ENCODE results near the gene GAB2. TPM values are rescaled to one million over a fixed set of nuclear protein-coding genes. Genes with fewer than 3 reads are reported as not detected.
"Not testable (repeated sequence)": the region's sequence is repeated elsewhere in the genome, so short reads cannot be mapped to it uniquely, and the experiment has no call there.

The GAB2 gene
- 20.9 TPM for total RNA-seq

GRCh38 chr11:78417175-78417887 lies at the start of gene GAB2:
Gene GAB2, minus strand, starts transcription at chr11:78417820. Its CDS starts 100 bp downstream, at chr11:78417720.
- no peak for DNase-seq (ENCODE audit: low spot score)

- DNase-seq (ENCODE audit: low spot score), result no peak
These were observed 49.8 kb upstream of the GAB2 start for GRCh38 chr11:78467370-78467769.

GRCh38 chr11:78465169-78465942 lies 47.7 kb upstream of the GAB2 start:
- DNase-seq (ENCODE audit: low spot score), result no peak

GRCh38 chr11:78464787-78465168 lies 47.2 kb upstream of the GAB2 start:
- not testable (repeated sequence) for DNase-seq (ENCODE audit: low spot score)

- DNase-seq (ENCODE audit: low spot score), result no peak
These were observed 42.9 kb upstream of the GAB2 start for GRCh38 chr11:78460471-78460870.

GRCh38 chr11:78459738-78460137 lies 42.1 kb upstream of the GAB2 start:
- no peak for DNase-seq (ENCODE audit: low spot score)

GRCh38 chr11:78457448-78457847 lies 39.8 kb upstream of the GAB2 start:
- no peak for DNase-seq (ENCODE audit: low spot score)

- DNase-seq (ENCODE audit: low spot score), result no peak
These were observed 35.7 kb upstream of the GAB2 start for GRCh38 chr11:78453140-78453935.

- DNase-seq (ENCODE audit: low spot score), result no peak
These were observed 33.9 kb upstream of the GAB2 start for GRCh38 chr11:78451371-78452150.

- no peak for DNase-seq (ENCODE audit: low spot score)
These were observed 33.2 kb upstream of the GAB2 start for GRCh38 chr11:78450866-78451265.

- no peak for DNase-seq (ENCODE audit: low spot score)
These were observed 32.2 kb upstream of the GAB2 start for GRCh38 chr11:78449866-78450265.

GRCh38 chr11:78446210-78446609 lies 28.6 kb upstream of the GAB2 start:
- DNase-seq (ENCODE audit: low spot score), result no peak

- DNase-seq (ENCODE audit: low spot score), result no peak
These were observed 27.1 kb upstream of the GAB2 start for GRCh38 chr11:78444726-78445125.

- no peak for DNase-seq (ENCODE audit: low spot score)
These were observed 24.3 kb upstream of the GAB2 start for GRCh38 chr11:78441956-78442355.

- DNase-seq (ENCODE audit: low spot score), result no peak
These were observed 20.8 kb upstream of the GAB2 start for GRCh38 chr11:78438298-78438975.

GRCh38 chr11:78432956-78433355 lies 15.3 kb upstream of the GAB2 start:
- DNase-seq (ENCODE audit: low spot score), result no peak

- DNase-seq (ENCODE audit: low spot score), result no peak
These were observed 14.5 kb upstream of the GAB2 start for GRCh38 chr11:78432058-78432515.

GRCh38 chr11:78429660-78430059 lies 12.0 kb upstream of the GAB2 start:
- DNase-seq (ENCODE audit: low spot score), result no peak

GRCh38 chr11:78429209-78429608 lies 11.6 kb upstream of the GAB2 start:
- no peak for DNase-seq (ENCODE audit: low spot score)

- DNase-seq (ENCODE audit: low spot score), result no peak
These were observed 11.2 kb upstream of the GAB2 start for GRCh38 chr11:78428773-78429172.

- DNase-seq (ENCODE audit: low spot score), result no peak
These were observed 10.6 kb upstream of the GAB2 start for GRCh38 chr11:78428266-78428636.

Data from ureter (tissue), 1 donor.